ENCODE results near the gene KCNQ1. TPM values are rescaled to one million over a fixed set of nuclear protein-coding genes. Genes with fewer than 3 reads are reported as not detected.
A peak's percentile ranks its signal among the peaks of the same experiment; 100 is the strongest.

The KCNQ1 gene
- total and polyA plus RNA-seq, 7 donors, result 0.48 to 3.1 (median 1.1) TPM

DNA sequence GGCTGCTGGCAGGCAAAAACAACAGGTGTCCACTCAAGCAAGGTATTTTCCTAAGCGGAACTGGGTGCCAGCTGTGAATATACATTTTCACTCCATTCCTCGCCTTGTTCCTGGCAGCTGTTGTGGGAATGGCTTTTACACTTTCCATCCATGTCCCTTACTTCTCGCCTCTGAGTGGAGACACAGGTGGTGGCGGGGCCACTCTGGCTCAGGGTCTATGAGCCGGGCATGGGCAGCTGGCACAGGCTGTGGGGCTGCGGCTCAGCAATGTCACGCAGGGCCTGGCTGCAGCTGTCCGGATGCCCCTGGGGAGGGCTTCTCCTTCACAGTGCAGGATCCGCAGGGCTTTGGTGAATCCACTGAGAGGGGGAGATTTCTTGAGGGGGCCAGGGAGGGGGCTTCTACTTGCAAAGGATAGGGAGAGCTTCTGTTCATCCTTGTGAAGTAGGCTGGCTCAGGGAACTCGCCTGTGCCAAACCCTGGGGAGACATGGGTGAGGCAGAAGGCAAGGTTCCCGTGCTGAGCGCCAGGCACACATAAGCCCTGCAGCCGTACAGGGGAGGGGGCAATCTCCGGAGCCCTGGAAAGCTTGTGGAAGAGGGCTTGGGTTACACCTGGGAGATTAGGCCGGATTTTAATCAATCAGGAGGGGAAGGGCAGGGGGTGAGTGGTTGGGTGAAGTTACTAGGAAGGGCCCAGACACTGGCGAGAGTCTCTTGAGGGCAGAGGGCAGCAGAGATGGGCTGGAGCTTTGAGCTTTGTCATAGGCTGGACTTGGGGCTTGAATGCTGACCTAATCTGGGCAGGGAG lies 209.3 kb downstream of the KCNQ1 start:
- Histone ChIP-seq H3K27me3 (ENCODE audit: insufficient read depth in 3 of 3, low read length in 2 of 3) (no peaks in the 10 kb centered on the region), H3K27ac (peak overlapping the region; percentile 9), H3K36me3 (ENCODE audit: insufficient read depth in 1 of 2, low read depth in 1 of 2) (no peaks in the 10 kb centered on the region), H3K9me3 (peaks cover 27% of the 10 kb centered on the region), H3K4me3 (no peak overlapping the region), H3K4me1 (peaks cover 19% of the 10 kb centered on the region)
- DNase-seq, result peak in 1 of 2 donors; percentile 64
- intact Hi-C loops (cut with DNase I), result no loop called here
- TF ChIP-seq CTCF (IDR thresholded peaks at IDR 0.05), result no peak
- WGBS, 3 donors, result 33 to 47% (median 39%) methylated on average over 16 of the region's 16 CpGs
- ATAC-seq, result peak; percentile 78 to 86 (median 84)

GRCh38 chr11:2655016-2655719 lies 210.4 kb downstream of the KCNQ1 start:
- Histone ChIP-seq H3K4me3 (no peak overlapping the region), H3K27ac (no peak overlapping the region), H3K4me1 (peaks cover 20% of the 10 kb centered on the region), H3K36me3 (ENCODE audit: insufficient read depth in 1 of 2, low read depth in 1 of 2) (no peaks in the 10 kb centered on the region), H3K27me3 (ENCODE audit: insufficient read depth in 3 of 3, low read length in 2 of 3) (no peaks in the 10 kb centered on the region), H3K9me3 (peaks cover 20% of the 10 kb centered on the region)
- ATAC-seq, result no peak
- intact Hi-C loops (cut with DNase I), result no loop called here
- WGBS, 3 donors, result 74 to 80% (median 76%) methylated on average over 6 of the region's 6 CpGs
- TF ChIP-seq CTCF (IDR thresholded peaks at IDR 0.05), result no peak
- no peak for DNase-seq

DNA sequence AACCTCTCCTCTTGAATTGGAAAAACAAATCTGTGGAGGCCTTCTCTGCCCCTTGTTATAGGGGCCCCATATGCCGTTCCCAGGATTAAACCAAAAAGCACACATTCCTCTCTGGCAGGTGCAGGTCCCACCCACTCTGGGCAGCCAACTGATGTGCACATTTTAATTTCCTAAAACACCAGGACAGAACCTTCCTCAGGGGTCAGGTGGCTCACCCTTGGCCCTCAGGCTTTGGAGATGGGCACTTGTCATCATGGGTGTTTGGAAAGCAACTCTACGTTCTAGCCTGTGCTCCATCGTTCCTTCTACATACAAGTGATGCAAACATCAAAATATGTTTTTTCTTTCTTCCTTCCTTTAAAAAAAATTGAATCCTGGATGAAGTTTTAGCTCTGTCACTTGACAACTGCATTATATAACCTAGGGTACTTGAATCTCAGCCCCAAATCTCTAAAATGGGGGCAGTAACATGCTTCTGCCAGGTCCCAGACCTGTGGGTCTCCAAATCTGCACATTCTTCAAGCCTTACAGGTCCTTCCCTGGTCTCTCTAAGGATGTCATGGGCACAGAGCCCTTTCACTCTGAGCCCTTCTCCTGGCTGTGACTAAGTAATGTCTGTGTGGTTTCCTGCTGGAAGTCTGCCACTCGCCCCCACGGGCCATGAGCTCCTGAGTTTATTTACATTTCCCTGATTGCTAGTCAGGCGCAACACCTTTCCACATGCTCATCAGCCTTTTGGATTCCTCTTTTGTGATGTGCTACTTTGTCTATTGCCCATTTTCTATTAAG lies 211.2 kb downstream of the KCNQ1 start:
- no peak for ATAC-seq
- intact Hi-C loops (cut with DNase I), result no loop called here
- TF ChIP-seq CTCF (IDR thresholded peaks at IDR 0.05), result no peak
- 76 to 82% (median 82%) methylated on average over 6 of the region's 6 CpGs for WGBS, 3 donors
- Histone ChIP-seq H3K4me3 (no peak overlapping the region), H3K36me3 (ENCODE audit: insufficient read depth in 1 of 2, low read depth in 1 of 2) (no peaks in the 10 kb centered on the region), H3K27me3 (ENCODE audit: insufficient read depth in 3 of 3, low read length in 2 of 3) (no peaks in the 10 kb centered on the region), H3K9me3 (peaks cover 21% of the 10 kb centered on the region), H3K4me1 (peaks cover 20% of the 10 kb centered on the region), H3K27ac (no peak overlapping the region)
- DNase-seq, result no peak

- 79 to 97% (median 88%) methylated on average over 1 of the region's 1 CpG for WGBS, 3 donors
- ATAC-seq (no peak), DNase-seq (no peak)
- H3K36me3 ChIP-seq (ENCODE audit: insufficient read depth in 1 of 2, low read depth in 1 of 2), result no peaks in the 10 kb centered on the region
- H3K27me3 ChIP-seq (ENCODE audit: insufficient read depth in 3 of 3, low read length in 2 of 3), result no peaks in the 10 kb centered on the region
- peaks cover 16% of the 10 kb centered on the region for H3K9me3 ChIP-seq
- no peak overlapping the region for H3K27ac ChIP-seq
- H3K4me3 ChIP-seq, result no peak overlapping the region
- TF ChIP-seq CTCF (IDR thresholded peaks at IDR 0.05), result no peak
- peaks cover 20% of the 10 kb centered on the region for H3K4me1 ChIP-seq
- intact Hi-C loops (cut with DNase I), result no loop called here
These were observed 212.1 kb downstream of the KCNQ1 start for GRCh38 chr11:2656859-2657258.

All from psoas muscle (tissue), 8 donors.